Measurements from ENCODE around the gene SPRY2. TPM values are rescaled to one million over a fixed set of nuclear protein-coding genes. Genes with fewer than 3 reads are reported as not detected.

SPRY2 gene
- total and polyA plus RNA-seq, 2 of the 8 experiments (the other 6 are each of a cell fraction or from before 2014, with no cell fraction given), result 37.7 to 37.9 TPM

DNA sequence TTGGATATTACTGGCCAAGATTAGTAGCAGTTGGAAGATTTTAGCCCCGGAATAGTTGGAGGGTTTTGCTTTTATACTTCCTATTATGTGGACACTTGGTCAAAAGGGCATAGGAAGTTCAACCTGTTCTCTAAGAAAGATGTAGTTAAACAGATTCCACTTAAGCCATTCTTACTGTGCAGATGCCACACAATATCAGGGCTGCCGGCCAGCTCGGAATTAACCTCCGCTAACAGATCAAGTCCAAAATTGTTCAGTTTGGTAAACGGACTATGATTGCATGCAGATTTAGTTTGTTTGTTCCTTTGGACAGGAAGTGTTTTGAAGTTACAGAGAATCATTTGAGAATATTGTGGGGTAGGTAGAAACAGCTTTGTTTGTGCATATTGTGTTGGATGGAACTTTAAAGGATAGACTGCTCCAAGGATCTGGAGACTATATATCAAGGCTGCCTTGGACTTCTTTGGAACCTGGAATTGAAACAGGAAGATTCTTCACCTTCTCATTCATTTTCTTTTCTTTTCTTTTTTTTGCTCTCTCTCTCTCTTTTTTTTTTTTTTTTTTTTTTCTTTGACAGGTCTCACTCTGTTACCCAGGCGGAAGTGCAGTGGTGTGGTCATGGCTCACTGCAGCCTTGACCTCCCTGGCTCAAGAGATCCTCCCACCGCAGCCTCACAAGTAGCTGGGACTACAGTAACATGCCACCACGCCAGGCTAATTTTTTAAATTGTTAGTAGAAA, 5.0 kb upstream of the SPRY2 start (continued):
- TF ChIP-seq, protein P1, sequence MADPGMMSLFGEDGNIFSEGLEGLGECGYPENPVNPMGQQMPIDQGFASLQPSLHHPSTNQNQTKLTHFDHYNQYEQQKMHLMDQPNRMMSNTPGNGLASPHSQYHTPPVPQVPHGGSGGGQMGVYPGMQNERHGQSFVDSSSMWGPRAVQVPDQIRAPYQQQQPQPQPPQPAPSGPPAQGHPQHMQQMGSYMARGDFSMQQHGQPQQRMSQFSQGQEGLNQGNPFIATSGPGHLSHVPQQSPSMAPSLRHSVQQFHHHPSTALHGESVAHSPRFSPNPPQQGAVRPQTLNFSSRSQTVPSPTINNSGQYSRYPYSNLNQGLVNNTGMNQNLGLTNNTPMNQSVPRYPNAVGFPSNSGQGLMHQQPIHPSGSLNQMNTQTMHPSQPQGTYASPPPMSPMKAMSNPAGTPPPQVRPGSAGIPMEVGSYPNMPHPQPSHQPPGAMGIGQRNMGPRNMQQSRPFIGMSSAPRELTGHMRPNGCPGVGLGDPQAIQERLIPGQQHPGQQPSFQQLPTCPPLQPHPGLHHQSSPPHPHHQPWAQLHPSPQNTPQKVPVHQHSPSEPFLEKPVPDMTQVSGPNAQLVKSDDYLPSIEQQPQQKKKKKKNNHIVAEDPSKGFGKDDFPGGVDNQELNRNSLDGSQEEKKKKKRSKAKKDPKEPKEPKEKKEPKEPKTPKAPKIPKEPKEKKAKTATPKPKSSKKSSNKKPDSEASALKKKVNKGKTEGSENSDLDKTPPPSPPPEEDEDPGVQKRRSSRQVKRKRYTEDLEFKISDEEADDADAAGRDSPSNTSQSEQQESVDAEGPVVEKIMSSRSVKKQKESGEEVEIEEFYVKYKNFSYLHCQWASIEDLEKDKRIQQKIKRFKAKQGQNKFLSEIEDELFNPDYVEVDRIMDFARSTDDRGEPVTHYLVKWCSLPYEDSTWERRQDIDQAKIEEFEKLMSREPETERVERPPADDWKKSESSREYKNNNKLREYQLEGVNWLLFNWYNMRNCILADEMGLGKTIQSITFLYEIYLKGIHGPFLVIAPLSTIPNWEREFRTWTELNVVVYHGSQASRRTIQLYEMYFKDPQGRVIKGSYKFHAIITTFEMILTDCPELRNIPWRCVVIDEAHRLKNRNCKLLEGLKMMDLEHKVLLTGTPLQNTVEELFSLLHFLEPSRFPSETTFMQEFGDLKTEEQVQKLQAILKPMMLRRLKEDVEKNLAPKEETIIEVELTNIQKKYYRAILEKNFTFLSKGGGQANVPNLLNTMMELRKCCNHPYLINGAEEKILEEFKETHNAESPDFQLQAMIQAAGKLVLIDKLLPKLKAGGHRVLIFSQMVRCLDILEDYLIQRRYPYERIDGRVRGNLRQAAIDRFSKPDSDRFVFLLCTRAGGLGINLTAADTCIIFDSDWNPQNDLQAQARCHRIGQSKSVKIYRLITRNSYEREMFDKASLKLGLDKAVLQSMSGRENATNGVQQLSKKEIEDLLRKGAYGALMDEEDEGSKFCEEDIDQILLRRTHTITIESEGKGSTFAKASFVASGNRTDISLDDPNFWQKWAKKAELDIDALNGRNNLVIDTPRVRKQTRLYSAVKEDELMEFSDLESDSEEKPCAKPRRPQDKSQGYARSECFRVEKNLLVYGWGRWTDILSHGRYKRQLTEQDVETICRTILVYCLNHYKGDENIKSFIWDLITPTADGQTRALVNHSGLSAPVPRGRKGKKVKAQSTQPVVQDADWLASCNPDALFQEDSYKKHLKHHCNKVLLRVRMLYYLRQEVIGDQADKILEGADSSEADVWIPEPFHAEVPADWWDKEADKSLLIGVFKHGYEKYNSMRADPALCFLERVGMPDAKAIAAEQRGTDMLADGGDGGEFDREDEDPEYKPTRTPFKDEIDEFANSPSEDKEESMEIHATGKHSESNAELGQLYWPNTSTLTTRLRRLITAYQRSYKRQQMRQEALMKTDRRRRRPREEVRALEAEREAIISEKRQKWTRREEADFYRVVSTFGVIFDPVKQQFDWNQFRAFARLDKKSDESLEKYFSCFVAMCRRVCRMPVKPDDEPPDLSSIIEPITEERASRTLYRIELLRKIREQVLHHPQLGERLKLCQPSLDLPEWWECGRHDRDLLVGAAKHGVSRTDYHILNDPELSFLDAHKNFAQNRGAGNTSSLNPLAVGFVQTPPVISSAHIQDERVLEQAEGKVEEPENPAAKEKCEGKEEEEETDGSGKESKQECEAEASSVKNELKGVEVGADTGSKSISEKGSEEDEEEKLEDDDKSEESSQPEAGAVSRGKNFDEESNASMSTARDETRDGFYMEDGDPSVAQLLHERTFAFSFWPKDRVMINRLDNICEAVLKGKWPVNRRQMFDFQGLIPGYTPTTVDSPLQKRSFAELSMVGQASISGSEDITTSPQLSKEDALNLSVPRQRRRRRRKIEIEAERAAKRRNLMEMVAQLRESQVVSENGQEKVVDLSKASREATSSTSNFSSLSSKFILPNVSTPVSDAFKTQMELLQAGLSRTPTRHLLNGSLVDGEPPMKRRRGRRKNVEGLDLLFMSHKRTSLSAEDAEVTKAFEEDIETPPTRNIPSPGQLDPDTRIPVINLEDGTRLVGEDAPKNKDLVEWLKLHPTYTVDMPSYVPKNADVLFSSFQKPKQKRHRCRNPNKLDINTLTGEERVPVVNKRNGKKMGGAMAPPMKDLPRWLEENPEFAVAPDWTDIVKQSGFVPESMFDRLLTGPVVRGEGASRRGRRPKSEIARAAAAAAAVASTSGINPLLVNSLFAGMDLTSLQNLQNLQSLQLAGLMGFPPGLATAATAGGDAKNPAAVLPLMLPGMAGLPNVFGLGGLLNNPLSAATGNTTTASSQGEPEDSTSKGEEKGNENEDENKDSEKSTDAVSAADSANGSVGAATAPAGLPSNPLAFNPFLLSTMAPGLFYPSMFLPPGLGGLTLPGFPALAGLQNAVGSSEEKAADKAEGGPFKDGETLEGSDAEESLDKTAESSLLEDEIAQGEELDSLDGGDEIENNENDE (IDR thresholded peaks at IDR 0.05; ENCODE audit: insufficient replicate concordance, low read length), result no peak
- TF ChIP-seq CHD1 (IDR thresholded peaks at IDR 0.05; ENCODE audit: low read depth, low read length) (no peak), SP1 (IDR thresholded peaks at IDR 0.05; ENCODE audit: low read depth, low read length) (no peak), HDAC2 (IDR thresholded peaks at IDR 0.05; ENCODE audit: borderline replicate concordance in 1 of 2, low read depth in 2 of 2, low read length in 2 of 2) (no peak), CBX8 (IDR thresholded peaks at IDR 0.05; ENCODE audit: borderline replicate concordance, low read depth, low read length) (no peak), CBX5 (IDR thresholded peaks at IDR 0.05; ENCODE audit: low read depth, low read length) (no peak), GABPA (IDR thresholded peaks at IDR 0.05; ENCODE audit: borderline replicate concordance, insufficient read depth, low read length) (no peak), POU5F1 (IDR thresholded peaks at IDR 0.05; ENCODE audit: low read depth, low read length) (no peak), NRF1 (IDR thresholded peaks at IDR 0.05; ENCODE audit: low read depth, low read length) (no peak)

All from H1 (cell line).